K562 (cell line): Measurements from ENCODE around the gene OSCAR. TPM values are rescaled to one million over a fixed set of nuclear protein-coding genes. Genes with fewer than 3 reads are reported as not detected.

Experiments used
- CCNT2 ChIP-seq: IDR thresholded peaks from 2 replicates; pipeline ENCODE4 v1.6.1; 2011; ENCODE audit warnings: borderline replicate concordance, low read depth, mild to moderate bottlenecking, moderate library complexity, mixed read lengths, low read length; ENCODE audit not compliant: insufficient read length; ENCODE audit errors: extremely low read depth
- DACH1 ChIP-seq: fragments of 450-650 bp; IDR thresholded peaks from 2 replicates; pipeline ENCODE4 v1.6.1; 2018; ENCODE audit not compliant: partially characterized antibody
- DPF2 ChIP-seq: fragments of 450-650 bp; IDR thresholded peaks from 2 replicates; pipeline ENCODE4 v1.6.1; 2016
- ETS2 ChIP-seq: IDR thresholded peaks from 2 replicates; pipeline ENCODE4 v1.6.1; 2016; ENCODE audit warnings: borderline replicate concordance, missing genetic modification characterization, mild to moderate bottlenecking, moderate library complexity, missing compliant biosample characterization; ENCODE audit not compliant: poor library complexity, severe bottlenecking
- GABPA ChIP-seq: fragments of 200-800 bp; sonication (Bioruptor generic); conservative IDR thresholded peaks from 2 replicates; pipeline ENCODE4 v1.6.1; 2016; ENCODE audit warnings: low read depth, missing genetic modification characterization, missing compliant biosample characterization
- LCOR ChIP-seq: sonication (generic); formaldehyde crosslinking; IDR thresholded peaks from 2 replicates; pipeline ENCODE4 v1.8.0; 2022; ENCODE audit warnings: mild to moderate bottlenecking, missing genetic modification reagents
- NR2C2 ChIP-seq, 2 experiments: fragments of 200-800 bp in 1 of 2; sonication (Bioruptor generic) in 1 of 2; sonication (generic) in 1 of 2; formaldehyde crosslinking in 1 of 2; IDR thresholded peaks; 2 replicates each; pipeline versions ENCODE4 v1.6.1 to v1.8.0; 2016 to 2022; ENCODE audit warnings: mild to moderate bottlenecking in 1 of 2, missing compliant biosample characterization in 1 of 2, missing genetic modification characterization in 1 of 2, missing genetic modification reagents in 1 of 2
- NR3C1 ChIP-seq: sonication (generic); formaldehyde crosslinking; IDR thresholded peaks from 2 replicates; pipeline ENCODE4 v1.8.1; 2022; ENCODE audit warnings: missing genetic modification reagents
- PHB2 ChIP-seq: fragments of 450-650 bp; IDR thresholded peaks from 2 replicates; pipeline ENCODE4 v1.6.1; 2017; ENCODE audit warnings: low read depth
- SMARCC2 ChIP-seq: fragments of 450-650 bp; IDR thresholded peaks from 2 replicates; pipeline ENCODE4 v1.6.1; 2017; ENCODE audit warnings: antibody characterized with exemption, moderate library complexity, mild to moderate bottlenecking, low read depth
- SREBF2 ChIP-seq: sonication (generic); formaldehyde crosslinking; IDR thresholded peaks from 2 replicates; pipeline ENCODE4 v1.4.0; 2020; ENCODE audit warnings: mild to moderate bottlenecking, missing genetic modification reagents
- ZBTB7A ChIP-seq: IDR thresholded peaks from 2 replicates; pipeline ENCODE4 v1.6.1; 2011; ENCODE audit warnings: low read depth, mild to moderate bottlenecking, low read length, moderate library complexity, borderline replicate concordance; ENCODE audit not compliant: control insufficient read depth
- ZBTB9 ChIP-seq: fragments of 450-650 bp; formaldehyde crosslinking; IDR thresholded peaks from 2 replicates; pipeline ENCODE4 v1.4.0; 2020; ENCODE audit warnings: mild to moderate bottlenecking, moderate library complexity
- ZNF318 ChIP-seq, 2 experiments: fragments of 450-650 bp; IDR thresholded peaks; 2 replicates each; pipeline ENCODE4 v1.6.1; 2016; ENCODE audit warnings: mild to moderate bottlenecking in 2 of 2, borderline replicate concordance in 1 of 2, low read depth in 1 of 2, moderate library complexity in 1 of 2
- ZNF41 ChIP-seq: fragments of 250-450 bp; sonication (Bioruptor Pico); conservative IDR thresholded peaks from 2 replicates; pipeline ENCODE4 v1.4.0; 2020; ENCODE audit warnings: mild to moderate bottlenecking
- polyA plus RNA-seq, 8 experiments: library from polyadenylated mRNA; depleted of rRNA in 4 of 8; stranded (reverse) in 5 of 8; unstranded in 3 of 8; fragments of >200 nt; fragmentation: Nextera tagmentation in 2 of 8; fragmentation: Illumina TruSeq in 1 of 8; extraction: Ambion mirVana in 2 of 8; extraction: Trizol in 1 of 8; gene quantifications; 2 replicates each; pipeline versions ENCODE4 v1.2.1 to v1.2.3, GENCODE V29; 2011 to 2014; ENCODE audit warnings: inconsistent platforms in 1 of 8, missing spikeins in 1 of 8
- total RNA-seq, 7 experiments: library from RNA; depleted of rRNA in 6 of 7; stranded (reverse); fragments of >200 nt in 6 of 7; fragmentation: Illumina TruSeq in 2 of 7; extraction: Trizol in 2 of 7; gene quantifications; 2 replicates each; pipeline versions ENCODE4 v1.2.1 to v1.2.3, GENCODE V29; 2011 to 2021; ENCODE audit warnings: low replicate concordance in 1 of 7

The OSCAR gene
- total and polyA plus RNA-seq, 9 of the 15 experiments (the other 6 are each of a cell fraction or from before 2014, with no cell fraction given) = 0.09 to 0.62 (median 0.13) TPM; not detected in 5

- TF ChIP-seq ZBTB9 (CRISPR knock-in tag) (peak; percentile 51), GABPA (peak; percentile 85), DPF2 (0 out of 2 replicates have a peak, but pooled peaks have one; percentile 41), ETS2 (tag) (no peak), SMARCC2 (no peak), CCNT2 (no peak), PHB2 (peak; percentile 37; the same call in 1 of the 2 replicates), ZNF41 (CRISPR knock-in tag) (no peak), NR2C2 (CRISPR knock-in tag; IDR thresholded peaks at IDR 0.05) (peak; percentile 79; the same call in 1 of the 2 replicates), NR2C2 (tag; IDR thresholded peaks at IDR 0.05) (peak; percentile 94), SREBF2 (no peak), NR3C1 (CRISPR knock-in tag) (no peak), DACH1 (no peak), LCOR (CRISPR knock-in tag) (peak; percentile 82), ZBTB7A (no peak), ZNF318 (IDR thresholded peaks at IDR 0.05; ENCODE audit: borderline replicate concordance in 1 of 2, low read depth in 1 of 2) (no peak)
Measured at GRCh38 chr19:54115109-54116063, 14.8 kb upstream of the OSCAR start, which contains the start of the genes PRPF31 and TFPT (continued).
